ENCODE results near the gene ARHGEF26.

DNA sequence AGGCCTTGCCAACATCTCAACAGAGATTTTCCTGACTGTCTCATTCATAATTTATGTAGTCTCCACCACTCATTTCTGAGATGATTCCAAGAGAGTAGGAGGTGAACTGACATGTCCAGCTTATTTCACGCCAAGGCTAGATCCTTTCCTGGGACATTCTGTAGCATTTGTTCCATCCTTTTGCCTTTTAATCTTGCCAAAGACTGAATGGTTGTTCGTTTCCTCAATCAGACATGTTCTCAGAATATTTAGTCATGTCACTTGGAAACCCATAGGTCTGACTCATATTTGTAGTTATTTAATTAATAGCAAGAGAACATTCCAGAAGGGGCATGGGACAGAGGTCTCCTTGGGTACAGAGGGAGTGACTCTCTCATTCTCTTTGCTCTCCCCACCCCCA lies 122.2 kb downstream of the ARHGEF26 start:
- TF ChIP-seq, protein P1, sequence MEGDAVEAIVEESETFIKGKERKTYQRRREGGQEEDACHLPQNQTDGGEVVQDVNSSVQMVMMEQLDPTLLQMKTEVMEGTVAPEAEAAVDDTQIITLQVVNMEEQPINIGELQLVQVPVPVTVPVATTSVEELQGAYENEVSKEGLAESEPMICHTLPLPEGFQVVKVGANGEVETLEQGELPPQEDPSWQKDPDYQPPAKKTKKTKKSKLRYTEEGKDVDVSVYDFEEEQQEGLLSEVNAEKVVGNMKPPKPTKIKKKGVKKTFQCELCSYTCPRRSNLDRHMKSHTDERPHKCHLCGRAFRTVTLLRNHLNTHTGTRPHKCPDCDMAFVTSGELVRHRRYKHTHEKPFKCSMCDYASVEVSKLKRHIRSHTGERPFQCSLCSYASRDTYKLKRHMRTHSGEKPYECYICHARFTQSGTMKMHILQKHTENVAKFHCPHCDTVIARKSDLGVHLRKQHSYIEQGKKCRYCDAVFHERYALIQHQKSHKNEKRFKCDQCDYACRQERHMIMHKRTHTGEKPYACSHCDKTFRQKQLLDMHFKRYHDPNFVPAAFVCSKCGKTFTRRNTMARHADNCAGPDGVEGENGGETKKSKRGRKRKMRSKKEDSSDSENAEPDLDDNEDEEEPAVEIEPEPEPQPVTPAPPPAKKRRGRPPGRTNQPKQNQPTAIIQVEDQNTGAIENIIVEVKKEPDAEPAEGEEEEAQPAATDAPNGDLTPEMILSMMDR (IDR thresholded peaks at IDR 0.05): no peak
- TF ChIP-seq POLR2AphosphoS5 (IDR thresholded peaks at IDR 0.05) (peak in 1 of 3 donors; percentile 64), POLR2A (IDR thresholded peaks at IDR 0.05) (no peak)
